GF-D8 (cell line): ENCODE measurements around the gene OR9K2.
"Not testable (repeated sequence)": the region's sequence is repeated elsewhere in the genome, so short reads cannot be mapped to it uniquely, and the experiment has no call there.

Experiments used
- DNase-seq: peaks from one replicate; lab custom pipeline; 2025; lab: John Stamatoyannopoulos, UW

Gene OR9K2, protein sequence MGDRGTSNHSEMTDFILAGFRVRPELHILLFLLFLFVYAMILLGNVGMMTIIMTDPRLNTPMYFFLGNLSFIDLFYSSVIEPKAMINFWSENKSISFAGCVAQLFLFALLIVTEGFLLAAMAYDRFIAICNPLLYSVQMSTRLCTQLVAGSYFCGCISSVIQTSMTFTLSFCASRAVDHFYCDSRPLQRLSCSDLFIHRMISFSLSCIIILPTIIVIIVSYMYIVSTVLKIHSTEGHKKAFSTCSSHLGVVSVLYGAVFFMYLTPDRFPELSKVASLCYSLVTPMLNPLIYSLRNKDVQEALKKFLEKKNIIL

DNA sequence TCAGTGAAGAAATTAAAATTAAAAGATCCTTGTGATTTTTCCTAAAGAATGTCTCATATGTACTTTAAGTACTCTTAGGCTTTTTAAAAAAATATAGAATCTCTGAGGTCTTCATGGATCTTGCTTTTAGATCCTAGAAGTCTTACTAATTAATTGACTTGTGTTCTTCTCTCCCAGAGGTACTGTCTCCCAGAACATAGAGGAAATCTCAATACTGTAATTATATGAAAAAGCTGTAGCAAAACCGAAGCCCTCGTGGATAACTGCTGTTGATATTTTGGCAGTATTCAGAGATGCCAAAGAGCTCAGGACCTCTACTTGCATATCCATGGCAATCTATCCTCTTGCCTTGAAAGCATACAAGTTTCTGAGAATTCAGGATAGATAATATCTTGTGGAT, at the start of gene OR9K2:
TSS of gene OR9K2 (plus strand) at position 301 of the 400 bp plus-strand sequence. CDS start 3,429 bp downstream, outside the sequence.
- no peak for DNase-seq

DNA sequence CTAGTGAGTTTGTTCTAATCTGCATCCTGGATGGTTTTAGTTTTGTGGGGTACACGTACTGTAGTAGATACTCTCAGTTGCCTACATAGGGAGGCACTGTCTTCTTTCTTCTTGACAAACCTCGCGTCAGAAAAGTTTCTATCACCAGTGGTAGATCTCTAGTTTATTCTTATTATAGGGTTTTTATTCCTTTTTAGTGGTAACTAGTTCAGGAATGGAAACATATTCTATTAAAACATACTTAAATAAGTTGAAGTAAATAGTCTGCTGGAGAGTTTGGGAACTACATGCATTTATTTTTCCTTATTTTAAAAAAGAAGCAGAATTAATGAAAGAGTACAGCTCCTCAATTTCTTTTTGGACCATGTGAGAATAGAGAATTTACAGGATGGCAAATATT, 33.6 kb upstream of the OR9K2 start:
- no peak for DNase-seq

DNA sequence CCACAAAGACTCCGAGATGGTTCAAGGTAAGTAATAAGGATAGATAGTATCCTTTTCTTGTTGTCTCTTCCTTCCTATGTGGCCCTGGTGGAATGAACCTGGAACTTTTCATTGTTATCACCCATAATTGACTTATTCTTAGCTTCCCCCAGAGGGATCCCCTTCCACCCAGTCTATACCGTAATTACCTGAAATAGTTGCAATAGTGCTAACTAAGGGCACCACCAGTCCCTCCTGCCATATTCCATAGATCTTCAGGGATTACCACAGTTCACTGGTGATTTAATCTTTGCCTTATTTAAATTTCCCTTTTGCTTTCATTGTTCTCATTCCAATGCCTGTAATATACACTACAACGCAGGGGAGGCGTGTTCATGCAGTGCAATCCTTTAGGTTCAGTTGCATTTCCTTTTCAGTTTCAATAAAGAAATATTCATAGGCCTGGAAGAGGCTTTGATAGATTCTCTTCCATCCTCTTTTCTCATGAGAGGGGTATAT, 13.8 kb upstream of the OR9K2 start:
- no peak for DNase-seq

DNA sequence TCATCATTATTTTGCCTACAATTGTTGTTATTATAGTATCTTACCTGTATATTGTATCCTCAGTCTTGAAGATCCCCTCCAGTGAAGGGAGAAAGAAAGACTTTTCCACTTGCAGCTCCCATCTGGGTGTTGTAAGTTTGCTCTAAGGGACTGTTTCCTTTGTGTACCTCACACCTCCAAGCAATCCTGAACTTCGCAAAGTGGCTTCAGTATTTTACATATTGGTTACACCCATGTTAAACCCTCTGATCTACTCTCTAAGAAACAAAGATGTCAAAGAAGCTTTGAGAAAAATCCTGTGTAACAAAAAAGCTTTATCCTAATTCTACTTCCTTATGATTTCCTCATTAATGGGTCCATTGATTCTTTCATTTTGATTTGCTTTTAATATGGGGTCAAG, 10.1 kb upstream of the OR9K2 start:
- no peak for DNase-seq

DNA sequence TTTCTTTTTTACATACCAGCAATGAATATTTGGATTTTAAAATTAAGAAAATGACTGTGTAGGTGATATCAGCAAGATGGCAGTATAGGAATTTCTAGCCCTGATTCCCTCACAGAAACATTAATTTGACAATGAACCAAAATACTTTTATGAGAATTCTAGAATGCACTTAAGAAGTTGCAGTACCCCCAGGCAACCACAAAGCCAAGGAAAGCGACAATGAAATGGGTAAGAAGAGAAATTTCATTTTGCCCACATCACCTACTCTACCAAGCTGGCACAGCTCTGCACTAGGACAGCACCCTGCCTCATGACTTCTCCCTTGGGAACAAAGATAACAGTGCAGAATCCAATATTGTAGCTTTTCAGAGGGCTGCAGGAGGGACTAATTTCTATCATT, 6.6 kb downstream of the OR9K2 start:
- DNase-seq: no peak

DNA sequence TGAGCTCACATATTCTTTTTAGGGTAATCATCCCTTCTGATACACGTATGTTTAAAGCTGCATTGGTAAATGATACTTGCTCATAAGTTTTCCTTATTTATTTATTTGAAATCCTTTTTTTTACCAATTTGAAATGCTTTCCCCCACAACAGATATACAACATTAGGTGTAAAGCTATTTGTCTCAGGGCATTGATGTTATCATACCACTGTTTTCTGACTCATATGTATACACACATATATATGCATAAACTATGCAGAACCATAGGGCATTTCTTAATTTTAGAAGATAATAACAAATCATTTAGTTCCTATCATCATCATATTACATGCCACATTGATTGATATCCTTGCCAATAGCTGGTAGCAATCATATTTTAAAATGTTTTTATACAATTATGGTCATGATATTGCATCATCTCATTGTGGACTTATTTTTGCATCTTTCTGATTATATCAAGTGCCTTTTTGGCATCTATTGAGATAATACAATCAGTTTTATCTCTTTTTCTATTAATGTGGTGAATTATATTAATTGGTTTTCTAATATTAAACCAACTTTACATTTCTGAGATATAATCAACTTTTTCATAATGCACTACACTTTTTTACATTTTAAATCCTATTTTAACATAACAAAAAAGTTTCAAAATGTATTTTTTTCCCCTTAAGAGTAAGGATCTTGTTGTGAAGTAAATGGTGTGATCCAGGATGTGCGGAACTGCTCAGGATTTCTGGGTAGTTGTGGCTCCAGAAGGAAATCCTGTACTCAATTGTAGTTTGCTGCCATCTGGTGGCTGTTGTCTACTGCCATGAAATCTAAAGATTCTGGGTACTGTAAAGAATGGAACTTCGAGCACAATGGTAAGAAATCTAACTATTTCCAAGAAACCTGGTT, 16.7 kb downstream of the OR9K2 start:
- DNase-seq: no peak

DNA sequence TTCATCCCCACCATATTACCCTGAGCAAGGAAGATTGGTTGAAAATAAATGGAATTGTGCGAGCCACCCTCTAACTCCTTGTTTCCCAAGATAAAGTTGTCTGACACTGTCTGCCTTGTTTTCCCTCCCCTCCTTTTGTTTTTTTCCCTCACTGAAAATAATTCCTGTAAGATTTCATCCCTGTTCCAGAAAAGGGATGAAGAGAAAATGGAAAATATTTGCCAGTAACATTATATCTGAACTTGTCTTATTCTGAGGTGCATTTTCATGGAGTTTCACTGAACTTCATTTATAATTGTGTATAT, 17.3 kb downstream of the OR9K2 start:
- DNase-seq: no peak

DNA sequence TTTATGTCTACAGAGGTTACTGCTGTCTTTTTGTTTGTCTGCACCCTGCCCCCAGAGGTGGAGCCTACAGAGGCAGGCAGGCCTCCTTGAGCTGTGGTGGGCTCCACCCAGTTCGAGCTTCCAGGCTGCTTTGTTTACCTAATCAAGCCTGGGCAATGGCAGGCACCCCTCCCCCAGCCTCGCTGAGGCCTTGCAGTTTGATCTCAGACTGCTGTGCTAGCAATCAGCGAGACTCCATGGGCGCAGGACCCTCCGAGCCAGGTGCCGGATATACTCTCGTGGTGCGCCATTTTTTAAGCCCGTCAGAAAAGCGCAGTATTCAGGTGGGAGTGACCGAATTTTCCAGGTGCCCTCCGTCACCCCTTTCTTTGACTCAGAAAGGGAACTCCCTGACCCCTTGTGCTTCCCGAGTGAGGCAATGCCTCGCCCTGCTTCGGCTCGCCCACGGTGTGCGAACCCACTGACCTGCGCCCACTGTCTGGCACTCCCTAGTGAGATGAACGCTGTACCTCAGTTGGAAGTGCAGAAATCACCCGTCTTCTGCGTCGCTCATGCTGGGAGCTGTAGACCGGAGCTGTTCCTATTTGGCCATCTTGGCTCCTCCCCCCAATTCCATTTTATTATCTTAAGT, 40.9 kb downstream of the OR9K2 start:
- DNase-seq: not testable (repeated sequence)

DNA sequence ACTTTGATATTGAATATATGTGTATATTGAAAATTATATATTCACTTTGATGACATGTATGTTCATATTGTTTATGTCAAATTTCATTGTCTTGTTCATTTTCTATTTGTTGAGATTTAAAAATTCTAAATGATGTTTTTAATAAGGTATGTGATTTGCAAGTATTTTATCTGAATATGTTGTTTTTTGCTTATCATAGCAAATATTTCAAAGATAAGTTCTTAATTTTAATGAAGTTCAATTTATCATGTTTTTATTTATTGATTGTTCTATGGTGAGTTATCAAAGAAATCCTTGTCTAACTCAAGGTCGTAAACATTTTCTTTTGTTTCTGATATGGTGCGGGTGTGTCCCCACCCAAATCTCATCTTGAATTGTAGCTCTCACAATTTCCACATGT, 45.2 kb downstream of the OR9K2 start:
- no peak for DNase-seq

DNA sequence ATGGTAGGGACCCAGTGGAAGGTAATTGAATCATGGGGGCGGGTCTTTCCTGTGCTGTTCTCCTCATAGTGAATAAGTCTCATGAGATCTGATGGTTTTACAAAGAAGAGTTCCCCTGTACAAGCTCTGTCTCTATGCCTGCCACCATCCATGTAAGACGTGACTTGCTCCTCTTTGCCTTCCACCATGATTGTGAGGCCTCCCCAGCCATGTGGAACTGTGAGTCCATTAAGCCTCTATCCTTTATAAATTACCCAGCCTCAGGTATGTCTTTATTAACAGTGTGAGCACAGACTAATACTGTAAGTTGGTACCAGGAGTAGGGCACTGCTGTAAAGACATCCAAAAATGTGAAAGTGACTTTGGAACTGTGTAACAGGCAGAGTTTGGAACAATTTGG, 45.6 kb downstream of the OR9K2 start:
- DNase-seq: not testable (repeated sequence)

DNA sequence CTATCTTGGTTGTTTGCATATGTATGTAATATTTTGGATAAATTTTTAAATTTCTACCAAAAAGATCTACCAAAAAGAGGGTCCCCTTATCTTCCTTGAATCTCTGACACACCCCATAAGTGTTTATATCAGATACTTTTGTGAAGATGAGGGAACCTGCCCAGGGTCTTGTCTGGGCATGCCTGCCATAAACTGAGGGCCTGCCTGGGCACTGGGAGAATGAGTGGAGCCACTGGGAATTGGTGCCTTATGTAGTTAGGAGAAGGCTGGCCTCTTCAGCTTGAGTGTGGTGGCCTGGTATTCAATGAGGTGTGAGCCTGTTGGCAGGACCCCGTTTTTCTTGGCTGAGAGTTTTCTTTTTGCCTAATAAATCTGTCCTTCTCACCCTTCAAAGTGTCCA, 46.5 kb downstream of the OR9K2 start:
- DNase-seq: no peak

DNA sequence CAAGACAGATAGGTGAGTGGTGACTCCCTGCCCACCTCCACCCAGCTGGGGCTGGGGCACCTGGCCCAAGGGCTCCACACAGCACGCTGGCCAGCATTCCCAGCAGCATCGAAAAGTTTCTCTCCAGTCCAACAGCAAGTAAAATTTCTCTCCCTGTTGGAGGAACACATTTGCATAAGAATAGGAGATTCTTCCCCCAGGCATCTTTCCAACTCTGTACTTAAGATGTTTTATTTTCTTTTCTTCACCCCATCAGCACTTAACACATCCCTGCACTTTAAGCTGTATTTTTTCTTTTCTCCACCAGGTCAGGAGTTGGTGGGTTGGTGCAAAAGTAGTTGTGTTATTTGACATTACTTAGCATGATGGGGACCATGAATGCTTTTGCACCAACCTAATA, 47.2 kb downstream of the OR9K2 start:
- no peak for DNase-seq
